Omental fat pad (tissue), 4 donors: ENCODE measurements around the gene AADACL4. TPM values are rescaled to one million over a fixed set of nuclear protein-coding genes. Genes with fewer than 3 reads are reported as not detected.

Experiments used
- ATAC-seq: fragments of 150-250 bp; one replicate; pipeline ENCODE4 v1.9.1; 2016; ENCODE audit warnings: mild to moderate bottlenecking, moderate library complexity; ENCODE audit not compliant: low FRiP score
- DNase-seq: peaks from one replicate; pipeline ENCODE4 v3.0.0-alpha.2; 2019; ENCODE audit warnings: low spot score
- CTCF ChIP-seq, 3 donors: fragments of 450-650 bp; IDR thresholded peaks; one replicate each; pipeline ENCODE4 v1.5.1; 2016 to 2017; ENCODE audit warnings: antibody characterized with exemption in 3 of 3, mild to moderate bottlenecking in 3 of 3, moderate library complexity in 2 of 3
- total RNA-seq, 4 donors: library from RNA; depleted of rRNA; stranded (reverse); fragments of >200 nt; gene quantifications; one replicate each; pipeline ENCODE4 v1.1.0, GENCODE V29; 2016

The AADACL4 gene
- total RNA-seq, 4 donors from 2014 or later, result 0.28 TPM; not detected in 3

DNA sequence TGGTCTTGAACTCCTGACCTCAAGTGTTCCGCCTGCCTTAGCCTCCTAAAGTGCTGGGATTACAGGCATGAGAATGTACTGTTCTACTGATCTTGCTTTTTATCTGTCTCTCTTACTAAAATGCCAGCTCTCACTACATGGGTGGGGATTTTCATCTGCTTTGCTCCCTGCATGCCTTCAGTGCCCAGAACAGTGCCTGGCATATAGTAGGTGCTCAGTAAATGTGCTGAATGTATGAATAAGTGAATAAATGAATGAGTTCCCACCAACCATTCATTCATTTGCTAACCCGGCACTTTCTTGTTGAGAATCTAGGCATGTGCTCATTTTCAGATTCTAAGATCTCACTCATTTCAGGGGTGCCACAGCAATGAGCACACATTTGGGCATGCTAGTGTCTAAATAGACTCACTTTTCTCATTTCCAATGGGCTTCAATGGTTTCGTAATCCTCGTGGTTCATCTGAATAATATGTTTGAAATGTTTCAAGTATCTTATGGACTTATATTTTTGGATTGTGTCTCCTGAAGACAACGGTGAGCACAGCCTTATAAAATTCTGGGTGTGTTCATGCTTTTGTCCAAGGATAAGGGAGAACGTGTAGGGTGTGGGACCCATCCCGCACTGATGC lies 33.5 kb upstream of the AADACL4 start:
- no peak for ATAC-seq
- no peak for DNase-seq
- TF ChIP-seq CTCF (IDR thresholded peaks at IDR 0.05), result no peak

GRCh38 chr1:12610941-12611340 lies 32.9 kb upstream of the AADACL4 start:
- DNase-seq (no peak), ATAC-seq (no peak)
- TF ChIP-seq CTCF (IDR thresholded peaks at IDR 0.05), result no peak

DNA sequence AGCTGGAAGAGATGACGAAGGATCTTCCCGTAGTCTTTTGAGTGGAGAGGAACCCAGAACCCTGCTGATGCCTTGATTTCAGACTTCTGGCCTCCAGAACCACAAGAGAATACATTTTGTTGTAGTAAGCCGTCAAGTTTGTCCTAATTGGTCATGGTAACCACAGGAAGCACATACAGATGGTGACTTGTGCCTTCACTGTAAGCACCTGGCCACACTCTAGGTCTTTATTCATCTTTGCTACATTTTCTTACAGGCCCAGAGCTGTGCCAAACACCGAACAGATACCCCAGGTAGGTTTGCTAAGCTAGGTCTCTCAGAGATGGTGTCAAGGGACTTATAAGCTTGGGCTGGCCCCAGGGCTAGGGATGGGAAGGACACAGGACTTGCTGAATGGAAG lies 30.7 kb upstream of the AADACL4 start:
- DNase-seq, result no peak

DNA sequence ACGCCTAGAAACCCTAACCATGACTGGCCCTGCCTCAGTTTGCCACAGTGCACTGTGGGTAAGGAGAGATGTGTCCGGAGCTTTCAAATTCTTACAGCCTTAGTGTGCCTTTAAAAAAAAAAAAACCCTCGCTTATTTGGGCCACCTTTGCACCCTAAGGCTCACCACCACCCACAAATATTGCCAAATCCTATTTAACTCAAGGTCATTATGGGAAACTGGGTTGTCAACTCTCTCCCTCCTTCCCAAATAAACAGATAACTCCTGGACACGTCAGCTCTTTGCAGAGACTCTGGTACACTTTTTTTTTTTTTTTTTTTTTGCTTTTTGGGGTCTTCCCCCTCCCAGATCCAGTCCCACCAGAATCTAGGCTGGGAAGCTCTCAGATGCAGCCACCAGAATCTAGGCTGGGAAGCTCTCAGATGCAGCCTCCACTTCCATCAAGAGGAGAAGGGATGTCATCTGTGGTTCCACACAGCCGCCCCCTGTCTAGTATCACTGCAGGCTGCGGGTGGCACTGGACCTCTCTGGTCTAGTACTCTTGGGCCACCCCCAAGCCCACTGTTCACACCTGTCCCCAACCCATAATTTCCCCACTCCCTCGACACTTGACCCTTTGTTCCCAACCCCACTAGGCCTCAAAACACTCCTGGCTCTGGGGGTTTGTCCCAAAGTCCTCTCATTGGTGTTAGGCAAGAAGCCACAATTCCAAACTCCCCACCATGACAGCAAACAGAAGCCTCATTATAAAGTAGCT lies 29.3 kb upstream of the AADACL4 start:
- no peak for DNase-seq
- no peak for TF ChIP-seq CTCF (IDR thresholded peaks at IDR 0.05)
- no peak for ATAC-seq

More for the DNA sequence above, 30.7 kb upstream of the AADACL4 start:
- TF ChIP-seq CTCF (IDR thresholded peaks at IDR 0.05), result no peak
- no peak for ATAC-seq

GRCh38 chr1:12615159-12615864 lies 28.6 kb upstream of the AADACL4 start:
- ATAC-seq (no peak), DNase-seq (no peak)
- TF ChIP-seq CTCF (IDR thresholded peaks at IDR 0.05), result no peak

GRCh38 chr1:12615865-12616708 lies 27.8 kb upstream of the AADACL4 start:
- DNase-seq, result no peak

More at GRCh38 chr1:12615865-12616708, 27.8 kb upstream of the AADACL4 start:
- ATAC-seq, result no peak
- no peak for TF ChIP-seq CTCF (IDR thresholded peaks at IDR 0.05)
